A549 (cell line): Measurements from ENCODE around the gene ARHGAP42. TPM values are rescaled to one million over a fixed set of nuclear protein-coding genes. Genes with fewer than 3 reads are reported as not detected.

Experiments used
- ATAC-seq, 2 experiments: fragments of 200-7000 bp in 1 of 2; fragments of >200 bp in 1 of 2; cut with Nextera tagmentation in 1 of 2; cut with Tn5 transposase in 1 of 2; 3 replicates each; pipeline versions ENCODE4 v1.8.0 to v1.9.1; 2018 to 2020; ENCODE audit warnings: mild to moderate bottlenecking in 1 of 2, moderate library complexity in 1 of 2
- CTCF ChIA-PET: fragments of 300-600 bp; sonication (Branson Sonifier 250); formaldehyde crosslinking; extraction: SDS; loops from one replicate; lab custom pipeline; 2021; ENCODE audit warnings: antibody characterized with exemption, inconsistent platforms; lab: Yijun Ruan, JAX
- POLR2A ChIA-PET: fragments of 350-600 bp; formaldehyde crosslinking; extraction: SDS; loops from one replicate; lab custom pipeline; 2021; ENCODE audit warnings: antibody characterized with exemption, inconsistent platforms; lab: Yijun Ruan, JAX
- DNase-seq, 2 experiments: peaks; one replicate each; pipeline versions ENCODE4 v3.0.0 to v3.0.0-alpha.2; 2011 to 2016; ENCODE audit warnings: low read depth in 1 of 2, low spot score in 1 of 2
- FAIRE-seq: peaks from 2 replicates; lab custom pipeline; 2011; peaks lifted over from hg19 to GRCh38; lab: Jason Lieb, UNC
- H3K27ac ChIP-seq, 2 experiments: fragments of >200 bp; sonication (Bioruptor Twin); formaldehyde crosslinking; 3 replicates each; pipeline ENCODE4 v1.5.1; 2016 to 2017
- H3K4me1 ChIP-seq: fragments of >200 bp; sonication (Bioruptor Twin); formaldehyde crosslinking; 3 replicates; pipeline ENCODE4 v1.6.1; 2016
- H3K4me2 ChIP-seq: fragments of >200 bp; sonication (Bioruptor Twin); formaldehyde crosslinking; 3 replicates; pipeline ENCODE4 v1.6.1; 2016
- H3K4me3 ChIP-seq: fragments of >200 bp; sonication (Bioruptor Twin); formaldehyde crosslinking; 3 replicates; pipeline ENCODE4 v1.5.1; 2016
- H3K9me3 ChIP-seq: fragments of >200 bp; sonication (Bioruptor Twin); formaldehyde crosslinking; 3 replicates; pipeline ENCODE4 v1.6.1; 2016
- ATOH8 ChIP-seq: fragments of 250-450 bp; sonication (Bioruptor Pico); IDR thresholded peaks from 2 replicates; pipeline ENCODE4 v1.5.0; 2020; ENCODE audit warnings: low read depth, mild to moderate bottlenecking, moderate library complexity
- CBX2 ChIP-seq: fragments of 200-600 bp; sonication (generic); IDR thresholded peaks from 2 replicates; pipeline ENCODE4 v1.6.1; 2016; ENCODE audit warnings: low read depth, mild to moderate bottlenecking, borderline replicate concordance
- EHF ChIP-seq: fragments of 250-450 bp; sonication (Bioruptor Pico); IDR thresholded peaks from 2 replicates; pipeline ENCODE4 v1.5.0; 2020; ENCODE audit warnings: mild to moderate bottlenecking
- EHMT2 ChIP-seq: fragments of 200-600 bp; sonication (generic); IDR thresholded peaks from 2 replicates; pipeline ENCODE4 v1.6.1; 2016; ENCODE audit warnings: antibody characterized with exemption, low read depth, mild to moderate bottlenecking, moderate library complexity
- FOSB ChIP-seq: fragments of 250-450 bp; sonication (Bioruptor Pico); IDR thresholded peaks from 2 replicates; pipeline ENCODE4 v1.5.0; 2020; ENCODE audit warnings: mild to moderate bottlenecking, moderate library complexity
- FOSL2 ChIP-seq, 2 experiments: fragments of 450-650 bp in 1 of 2; fragments of >200 bp in 1 of 2; sonication (Bioruptor Twin) in 1 of 2; formaldehyde crosslinking; IDR thresholded peaks; 2 replicates each; pipeline versions ENCODE4 v1.5.0 to v1.6.1; 2016 to 2020; ENCODE audit warnings: mild to moderate bottlenecking in 1 of 2, moderate library complexity in 1 of 2
- GATA3 ChIP-seq: IDR thresholded peaks from 2 replicates; pipeline ENCODE4 v1.6.1; 2012; ENCODE audit warnings: borderline replicate concordance
- HDAC2 ChIP-seq: fragments of 200-600 bp; sonication (generic); IDR thresholded peaks from 2 replicates; pipeline ENCODE4 v1.6.1; 2016
- HOXA7 ChIP-seq: fragments of 250-450 bp; sonication (Bioruptor Pico); IDR thresholded peaks from 2 replicates; pipeline ENCODE4 v1.5.0; 2020; ENCODE audit warnings: mild to moderate bottlenecking, moderate library complexity
- HOXB5 ChIP-seq: fragments of 250-450 bp; sonication (Bioruptor Pico); IDR thresholded peaks from 2 replicates; pipeline ENCODE4 v1.5.0; 2020; ENCODE audit warnings: mild to moderate bottlenecking, moderate library complexity
- PHF8 ChIP-seq: fragments of 200-600 bp; sonication (generic); IDR thresholded peaks from 2 replicates; pipeline ENCODE4 v1.6.1; 2016; ENCODE audit warnings: low read depth, mild to moderate bottlenecking, antibody characterized with exemption, moderate library complexity, borderline replicate concordance
- POLR2AphosphoS2 ChIP-seq: conservative IDR thresholded peaks from 2 replicates; pipeline ENCODE4 v1.6.1; 2012; ENCODE audit warnings: low read length, improper control_type of control experiment, inconsistent platforms
- RAD21 ChIP-seq, 2 experiments: fragments of >200 bp in 1 of 2; sonication (Bioruptor Twin) in 1 of 2; formaldehyde crosslinking in 1 of 2; IDR thresholded peaks in 1 of 2; conservative IDR thresholded peaks in 1 of 2; 2 replicates in 1 of 2; 3 replicates in 1 of 2; pipeline ENCODE4 v1.6.1; 2012 to 2018; ENCODE audit warnings: inconsistent platforms in 1 of 2
- RCOR1 ChIP-seq: fragments of 150-350 bp; IDR thresholded peaks from 2 replicates; pipeline ENCODE4 v1.6.1; 2014; ENCODE audit warnings: antibody characterized with exemption, low read length, low read depth
- TFCP2L1 ChIP-seq: fragments of 250-450 bp; sonication (Bioruptor Pico); IDR thresholded peaks from 2 replicates; pipeline ENCODE4 v1.5.0; 2021; ENCODE audit warnings: mild to moderate bottlenecking
- USF2 ChIP-seq: fragments of 450-650 bp; IDR thresholded peaks from 2 replicates; pipeline ENCODE4 v1.6.1; 2014; ENCODE audit warnings: antibody characterized with exemption
- ZFP36 ChIP-seq: fragments of 450-650 bp; IDR thresholded peaks from 2 replicates; pipeline ENCODE4 v1.6.1; 2014; ENCODE audit warnings: borderline replicate concordance; ENCODE audit not compliant: partially characterized antibody
- WGBS: methylation state at CpG from one replicate; pipeline ENCODE4 v1.1.6; 2017; ENCODE audit errors: missing lambda C conversion rate; 5-methylcytosine and 5-hydroxymethylcytosine counted together
- polyA plus RNA-seq, 4 experiments: library from polyadenylated mRNA; depleted of rRNA in 3 of 4; stranded (reverse); fragments of >200 nt; fragmentation: RNase III in 1 of 4; extraction: RNeasy Plus Mini Kit Qiagen cat#74134 plus additional on column Dnase treatment in 1 of 4; gene quantifications; 2 replicates in 3 of 4; 3 replicates in 1 of 4; pipeline ENCODE4 v1.2.3, GENCODE V29; 2011 to 2017
- TF ChIP-seq, protein P1 (sequence below): IDR thresholded peaks from 2 replicates; pipeline ENCODE4 v1.6.1; 2012

The ARHGAP42 gene
- polyA plus RNA-seq, 2 of the 4 experiments (the other 2 are of a cell fraction), result 5.1 to 17.0 TPM

GRCh38 chr11:100738701-100739270, 51.7 kb downstream of the ARHGAP42 start:
- TF ChIP-seq HDAC2 (no peak), HOXA7 (CRISPR knock-in tag) (no peak), EHMT2 (no peak), RCOR1 (no peak)
- peaks cover 60% of the 10 kb centered on the region for H3K4me1 ChIP-seq
- WGBS, result 6% methylated on average over 2 of the region's 2 CpGs
- FAIRE-seq, result no peak
- no peak overlapping the region for H3K4me3 ChIP-seq
- ChIA-PET POLR2A (no interaction called here), CTCF (no interaction called here)
- peak overlapping the region; percentile 18 to 30; a peak in 4 of 6 replicates for H3K27ac ChIP-seq
- no peak for ATAC-seq
- H3K9me3 ChIP-seq, result no peaks in the 10 kb centered on the region
- peak overlapping the region; percentile 57 for H3K4me2 ChIP-seq
- DNase-seq, result no peak

GRCh38 chr11:100739666-100740065, 52.6 kb downstream of the ARHGAP42 start:
- FAIRE-seq (no peak), DNase-seq (peak in 1 of 2 experiments; percentile 72), ATAC-seq (peak; percentile 63 to 84; a peak in 3 of 6 replicates)
- ChIA-PET POLR2A (interaction anchor here (0.7 kb wide), 1 partner anchor 20 kb away, joined by 3 read pairs; no protein-coding TSS in a partner anchor), CTCF (no interaction called here)
- Histone ChIP-seq H3K27ac (peak overlapping the region; percentile 38 to 41; a peak in 5 of 6 replicates), H3K4me1 (peaks cover 60% of the 10 kb centered on the region), H3K4me3 (no peak overlapping the region), H3K9me3 (no peaks in the 10 kb centered on the region), H3K4me2 (peak overlapping the region; percentile 57)
- no peak for TF ChIP-seq EHF (CRISPR knock-in tag)
- TF ChIP-seq, protein P1, sequence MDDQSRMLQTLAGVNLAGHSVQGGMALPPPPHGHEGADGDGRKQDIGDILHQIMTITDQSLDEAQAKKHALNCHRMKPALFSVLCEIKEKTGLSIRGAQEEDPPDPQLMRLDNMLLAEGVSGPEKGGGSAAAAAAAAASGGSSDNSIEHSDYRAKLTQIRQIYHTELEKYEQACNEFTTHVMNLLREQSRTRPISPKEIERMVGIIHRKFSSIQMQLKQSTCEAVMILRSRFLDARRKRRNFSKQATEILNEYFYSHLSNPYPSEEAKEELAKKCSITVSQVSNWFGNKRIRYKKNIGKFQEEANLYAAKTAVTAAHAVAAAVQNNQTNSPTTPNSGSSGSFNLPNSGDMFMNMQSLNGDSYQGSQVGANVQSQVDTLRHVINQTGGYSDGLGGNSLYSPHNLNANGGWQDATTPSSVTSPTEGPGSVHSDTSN, result no peak
- TF ChIP-seq HOXB5 (CRISPR knock-in tag), result no peak
- no peak for TF ChIP-seq PHF8
- TF ChIP-seq FOSL2 (IDR thresholded peaks at IDR 0.05), result no peak
- TF ChIP-seq FOSL2 (CRISPR knock-in tag; IDR thresholded peaks at IDR 0.05), result no peak; the same call in 1 of the 2 replicates
- peak; percentile 12; the same call in 1 of the 2 replicates for TF ChIP-seq GATA3
- TF ChIP-seq RAD21 (conservative IDR thresholded peaks at IDR 0.05 in 1 of 2, IDR thresholded peaks at IDR 0.05 in 1 of 2), result no peak
- TF ChIP-seq ATOH8, result 0 out of 2 replicates have a peak, but pooled peaks have one; percentile 57
- WGBS, result 4% methylated on average over 3 of the region's 3 CpGs

DNA sequence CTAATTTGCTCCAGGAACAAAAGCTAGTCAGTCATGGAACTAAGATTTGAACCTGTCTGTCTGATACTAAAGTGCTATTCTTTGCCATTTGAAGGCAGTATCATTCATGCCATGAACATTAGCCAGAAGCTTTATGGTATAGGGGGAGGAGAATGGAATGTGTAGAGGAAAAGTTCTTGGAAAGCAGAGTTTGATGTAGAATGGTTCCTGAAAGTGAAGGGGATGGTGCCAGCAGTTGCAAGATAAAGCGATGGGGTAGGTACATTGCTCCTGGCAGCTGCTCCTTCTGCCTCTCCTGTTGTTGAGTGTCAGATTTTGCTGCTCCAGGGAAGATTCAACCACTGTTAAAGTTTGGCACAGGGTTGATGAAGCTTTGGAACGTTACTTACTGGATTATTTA, 53.4 kb downstream of the ARHGAP42 start:
- H3K9me3 ChIP-seq, result no peaks in the 10 kb centered on the region
- TF ChIP-seq USF2 (no peak), TFCP2L1 (CRISPR knock-in tag) (no peak), CBX2 (no peak), ZFP36 (no peak), PHF8 (no peak), FOSB (CRISPR knock-in tag) (no peak), POLR2AphosphoS2 (no peak)
- ChIA-PET POLR2A (no interaction called here), CTCF (interaction anchor here (0.6 to 1.0 kb wide), 2 partner anchors 57 to 59 kb away, joined by 3 read pairs; no protein-coding TSS in a partner anchor)
- peaks cover 53% of the 10 kb centered on the region for H3K4me1 ChIP-seq
- H3K4me3 ChIP-seq, result no peak overlapping the region
- WGBS, result 63% methylated on average over 2 of the region's 2 CpGs
- peak overlapping the region in 1 of 2 experiments; percentile 41; a peak in 3 of 6 replicates for H3K27ac ChIP-seq
- ATAC-seq (peak; percentile 31 to 35; a peak in 3 of 6 replicates), FAIRE-seq (no peak), DNase-seq (no peak)
- peak overlapping the region; percentile 57 for H3K4me2 ChIP-seq
